Erythroblast (primary cell): ENCODE measurements around the gene TRAF3IP3.

Experiments used
- DNase-seq, 2 experiments: peaks; one replicate each; lab custom pipeline; 2025; lab: John Stamatoyannopoulos, UW
- GATA1 ChIP-seq: IDR thresholded peaks from 2 replicates; pipeline ENCODE4 v1.6.1; 2011; ENCODE audit warnings: low read depth, mild to moderate bottlenecking, control low read depth, low read length, moderate library complexity
- POLR2A ChIP-seq: IDR thresholded peaks from 2 replicates; pipeline ENCODE4 v1.6.1; 2011; ENCODE audit warnings: mild to moderate bottlenecking, low read length

The TRAF3IP3 gene

GRCh38 chr1:209746451-209747165, 9.2 kb upstream of the TRAF3IP3 start:
- peak; percentile 27 to 33 for DNase-seq
- no peak for TF ChIP-seq GATA1
- no peak for TF ChIP-seq POLR2A

DNA sequence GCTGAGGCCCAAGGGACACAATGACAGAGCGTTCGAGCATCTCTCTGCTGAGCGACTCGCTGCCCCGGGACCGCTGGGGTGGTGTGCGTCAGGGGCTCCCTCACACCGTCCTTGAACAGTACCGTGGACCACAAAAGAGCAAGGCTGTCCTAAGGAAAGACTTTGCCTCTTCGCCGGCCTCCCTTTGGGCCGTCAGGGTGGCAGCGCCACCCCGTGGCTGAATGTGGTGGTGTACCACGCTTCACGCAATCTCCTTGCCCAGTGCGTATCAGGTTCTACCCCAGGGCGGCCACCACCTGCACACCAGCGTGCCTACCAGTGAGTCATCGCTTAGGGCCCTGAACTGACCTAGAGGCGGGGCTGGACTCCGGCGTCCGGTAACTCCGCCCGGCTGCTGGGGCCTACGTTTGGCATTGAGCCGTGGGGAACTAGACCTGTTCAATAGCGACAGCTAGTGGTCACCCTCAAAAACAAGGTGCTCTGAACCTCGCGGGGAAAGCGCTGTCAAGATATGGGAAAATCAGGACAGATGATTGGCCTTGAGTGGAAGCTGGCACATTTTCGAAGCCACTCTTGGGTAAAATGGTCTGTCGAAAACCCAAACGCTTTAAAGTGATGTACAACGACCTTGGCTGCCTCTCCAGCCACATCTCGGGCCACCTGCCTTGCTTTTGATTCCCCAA, 8.1 kb upstream of the TRAF3IP3 start:
- DNase-seq, result peak; percentile 96

DNA sequence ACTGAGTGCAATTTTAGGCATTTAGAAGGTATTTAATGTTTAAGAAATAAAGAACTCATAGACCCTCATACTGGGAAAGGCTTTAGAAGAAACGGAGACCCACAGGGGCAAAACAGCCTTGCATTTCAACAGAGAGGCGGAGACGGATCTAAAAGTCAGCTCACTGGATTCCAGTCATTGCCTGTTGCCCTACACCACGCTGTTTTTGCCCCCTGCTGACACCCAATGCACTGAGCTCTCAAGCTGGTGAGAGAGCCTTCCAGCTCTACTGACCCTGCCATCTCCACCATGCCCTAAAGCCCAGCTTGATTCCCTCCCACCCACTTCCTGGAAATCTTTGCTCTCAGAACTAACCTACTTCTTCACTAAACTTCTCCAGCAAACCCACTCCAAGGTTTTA, 7.2 kb upstream of the TRAF3IP3 start:
- no peak for TF ChIP-seq POLR2A
- no peak for TF ChIP-seq GATA1
- DNase-seq, result no peak

More for the DNA sequence above, 8.1 kb upstream of the TRAF3IP3 start:
- no peak for TF ChIP-seq GATA1
- no peak for TF ChIP-seq POLR2A

- TF ChIP-seq GATA1 (no peak), POLR2A (no peak)
- no peak for DNase-seq
Observed at GRCh38 chr1:209749205-209749604, 6.6 kb upstream of the TRAF3IP3 start.

- peak in 1 of 2 experiments; percentile 11 for DNase-seq
- TF ChIP-seq GATA1 (no peak), POLR2A (no peak)
Observed at GRCh38 chr1:209749670-209750323, 6.1 kb upstream of the TRAF3IP3 start.

DNA sequence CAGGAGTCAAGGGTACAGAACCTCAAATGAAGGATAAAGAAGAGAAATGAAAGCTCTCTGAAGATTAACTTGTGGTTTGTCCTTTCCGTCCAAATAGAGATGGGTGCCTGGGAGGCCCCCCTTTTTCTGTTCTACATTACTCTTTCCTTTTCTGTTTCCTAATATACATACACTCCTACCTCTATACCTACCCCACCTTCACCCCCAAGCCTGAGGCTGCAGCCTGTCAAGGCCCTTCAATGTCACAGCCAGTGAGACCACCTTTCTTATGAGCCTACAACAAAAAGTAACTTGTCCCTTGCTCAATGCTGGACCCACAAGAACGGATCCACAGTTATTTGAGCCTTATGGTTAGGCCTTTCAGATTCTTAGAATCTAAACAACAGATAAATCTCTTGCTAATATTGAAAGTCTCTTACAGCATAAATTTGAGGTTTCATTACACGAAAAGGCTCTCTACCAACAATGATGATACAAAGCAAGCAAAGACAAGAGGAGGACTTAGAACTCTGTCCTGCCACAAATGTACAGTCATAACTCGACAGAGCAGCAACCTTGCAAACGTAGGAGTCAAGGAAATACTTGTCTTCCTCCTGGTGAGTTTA, 4.1 kb upstream of the TRAF3IP3 start:
- no peak for DNase-seq
- TF ChIP-seq POLR2A (no peak), GATA1 (no peak)

- no peak for TF ChIP-seq GATA1
- TF ChIP-seq POLR2A, result no peak
- no peak for DNase-seq
Observed at GRCh38 chr1:209752890-209753289, 3.0 kb upstream of the TRAF3IP3 start.

DNA sequence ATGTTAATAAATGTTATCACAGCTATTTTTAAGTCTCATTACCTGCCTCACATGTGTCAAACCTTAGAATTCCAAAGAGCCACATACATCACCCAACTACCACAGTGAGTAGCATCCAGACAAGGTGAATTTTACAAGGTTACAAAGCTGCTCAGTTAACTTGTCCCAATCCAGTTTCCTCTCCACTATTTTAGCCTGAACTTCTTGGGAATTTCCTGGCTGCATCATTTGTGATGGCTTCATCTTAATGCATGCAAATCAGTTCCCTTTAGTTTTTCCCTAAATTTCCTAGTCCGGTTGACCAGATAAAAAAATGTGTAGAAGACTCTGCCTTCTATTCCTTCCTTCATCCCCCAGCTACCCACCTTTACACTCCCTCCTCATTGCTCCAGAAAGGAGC, 597 bp upstream of the TRAF3IP3 start:
- no peak for DNase-seq
- no peak for TF ChIP-seq GATA1
- no peak for TF ChIP-seq POLR2A

DNA sequence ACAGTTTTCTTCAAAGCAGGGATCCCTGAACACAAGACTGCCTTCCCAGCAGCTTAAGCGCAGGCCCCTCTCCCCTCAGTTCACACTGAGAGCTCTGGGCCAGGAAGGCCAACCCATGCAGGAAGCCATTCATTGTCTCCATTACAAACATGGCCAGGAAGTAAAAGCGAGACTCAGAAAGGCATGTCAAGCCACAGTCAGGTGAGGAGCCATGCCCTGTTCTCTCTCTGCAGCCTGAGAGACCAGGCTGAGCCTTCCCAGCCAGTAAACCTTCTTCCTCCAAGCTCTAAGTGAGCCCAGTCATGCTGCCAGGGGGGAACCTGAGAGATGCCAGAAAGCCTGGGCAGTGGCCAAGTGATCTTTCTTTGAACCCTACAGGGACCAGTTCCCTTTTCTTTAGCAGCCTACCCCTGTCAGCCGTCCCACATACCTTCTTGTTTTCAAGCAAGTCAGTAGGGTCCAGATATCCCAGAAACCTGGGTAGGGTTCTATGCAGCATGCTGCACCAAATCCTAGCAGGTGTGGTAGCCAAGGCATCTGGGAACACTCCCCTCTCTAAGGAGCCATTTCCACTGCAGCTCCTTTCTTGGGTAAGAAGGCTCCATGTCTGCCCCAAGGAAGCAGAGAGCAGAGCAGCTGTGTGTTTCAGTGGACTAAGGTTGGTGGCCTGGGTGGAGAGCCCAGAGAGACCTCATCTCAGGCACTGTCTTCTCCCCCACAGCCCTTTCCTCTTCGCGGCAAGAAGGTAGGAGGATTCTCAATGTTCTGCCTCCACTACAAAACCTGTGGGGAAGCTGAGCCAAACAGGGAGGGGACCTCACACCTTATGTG, 977 bp downstream of the TRAF3IP3 start:
- no peak for DNase-seq
- TF ChIP-seq GATA1 (no peak), POLR2A (no peak)

DNA sequence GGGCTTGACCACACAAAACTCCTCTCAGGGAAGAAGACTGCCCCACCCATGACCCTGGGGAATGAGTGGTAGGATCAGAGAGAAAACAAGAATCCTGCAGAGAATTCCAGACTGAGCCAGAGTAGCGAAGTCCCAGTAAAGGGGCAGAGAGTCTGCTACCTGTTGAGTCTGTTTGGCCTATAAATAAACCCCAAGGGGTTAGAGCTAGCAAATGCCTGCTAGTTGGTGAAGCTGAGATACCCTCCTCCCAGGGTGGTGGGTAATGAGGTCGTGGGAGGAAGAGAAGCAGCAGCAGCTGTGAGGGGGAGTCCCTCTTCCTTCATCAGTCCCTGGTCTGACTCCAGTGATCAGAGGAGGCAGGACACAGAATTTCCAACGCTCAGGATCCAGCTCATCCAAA, 2.5 kb downstream of the TRAF3IP3 start:
- DNase-seq, result no peak
- TF ChIP-seq POLR2A (no peak), GATA1 (no peak)

DNA sequence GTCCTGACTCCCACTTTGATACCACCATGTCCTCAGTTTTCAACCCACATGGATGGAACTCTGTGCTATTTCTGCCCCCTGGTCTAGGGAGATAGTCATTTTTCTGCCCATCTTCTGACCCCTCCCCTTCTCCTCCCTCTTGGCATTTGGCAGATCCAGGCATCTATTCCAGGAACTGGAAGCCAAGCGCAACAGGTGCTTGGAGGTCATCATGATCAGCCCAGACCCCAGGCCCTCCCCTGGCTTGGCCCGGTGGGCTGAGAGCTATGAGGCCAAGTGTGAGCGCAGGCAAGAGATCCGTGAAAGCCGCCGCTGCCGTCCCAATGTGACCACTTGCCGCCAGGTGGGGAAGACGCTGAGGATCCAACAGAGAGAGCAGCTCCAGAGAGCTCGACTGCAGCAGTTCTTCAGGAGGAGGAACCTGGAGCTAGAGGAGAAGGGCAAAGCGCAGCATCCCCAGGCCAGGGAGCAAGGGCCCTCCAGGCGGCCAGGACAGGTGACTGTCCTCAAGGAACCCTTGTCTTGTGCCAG, 4.0 kb downstream of the TRAF3IP3 start:
- no peak for DNase-seq
- TF ChIP-seq GATA1, result no peak
- TF ChIP-seq POLR2A, result no peak

GRCh38 chr1:209761011-209761635, 5.3 kb downstream of the TRAF3IP3 start:
- no peak for DNase-seq
- TF ChIP-seq GATA1, result no peak
- TF ChIP-seq POLR2A, result no peak

DNA sequence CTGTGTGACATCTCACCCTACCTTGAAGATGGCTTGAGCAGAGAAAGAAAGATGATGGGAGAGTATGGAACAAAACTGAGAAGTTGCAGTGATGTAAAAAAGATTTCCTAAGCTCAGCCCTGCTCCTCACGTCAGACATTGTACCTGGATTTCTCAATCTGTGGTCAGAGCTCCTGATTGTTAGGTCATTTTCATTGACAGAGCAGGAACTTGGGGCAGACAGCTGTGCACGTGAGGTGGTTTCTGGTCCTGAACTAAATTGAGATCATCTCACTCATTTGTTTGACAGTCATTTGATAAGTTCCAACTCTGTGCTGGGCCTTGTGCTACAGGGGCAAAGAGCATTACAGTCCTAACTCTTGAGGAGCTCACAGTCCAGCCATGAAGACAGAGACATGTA, 10.2 kb downstream of the TRAF3IP3 start:
- TF ChIP-seq POLR2A, result no peak
- no peak for TF ChIP-seq GATA1
- no peak for DNase-seq

DNA sequence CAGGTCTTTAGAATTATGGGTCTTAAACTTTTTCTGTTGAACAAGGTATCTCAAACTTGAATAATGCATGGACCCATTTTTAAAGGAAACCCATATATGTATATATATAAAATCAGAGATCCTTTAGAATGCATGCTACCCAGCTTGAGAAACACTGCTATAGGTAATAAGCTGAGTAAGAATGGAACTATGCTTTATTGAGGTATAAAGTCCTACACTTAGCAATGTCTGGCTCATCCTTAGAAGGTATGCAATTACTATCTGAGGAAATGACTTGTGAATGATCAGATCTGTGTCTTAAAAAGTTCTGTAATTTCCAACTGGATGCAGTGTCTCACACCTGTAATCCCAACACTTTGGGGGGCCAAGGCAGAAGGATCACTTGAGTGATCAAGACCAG, 11.2 kb downstream of the TRAF3IP3 start:
- no peak for DNase-seq

More for the DNA sequence above, 11.2 kb downstream of the TRAF3IP3 start:
- no peak for TF ChIP-seq POLR2A
- TF ChIP-seq GATA1, result no peak
